ENCODE data around the gene MZF1. TPM values are rescaled to one million over a fixed set of nuclear protein-coding genes. Genes with fewer than 3 reads are reported as not detected.

Gene MZF1
- total and polyA plus RNA-seq, 9 of the 15 experiments (the other 6 are each of a cell fraction or from before 2014, with no cell fraction given): 0.31 to 29.3 (median 11.5) TPM

DNA sequence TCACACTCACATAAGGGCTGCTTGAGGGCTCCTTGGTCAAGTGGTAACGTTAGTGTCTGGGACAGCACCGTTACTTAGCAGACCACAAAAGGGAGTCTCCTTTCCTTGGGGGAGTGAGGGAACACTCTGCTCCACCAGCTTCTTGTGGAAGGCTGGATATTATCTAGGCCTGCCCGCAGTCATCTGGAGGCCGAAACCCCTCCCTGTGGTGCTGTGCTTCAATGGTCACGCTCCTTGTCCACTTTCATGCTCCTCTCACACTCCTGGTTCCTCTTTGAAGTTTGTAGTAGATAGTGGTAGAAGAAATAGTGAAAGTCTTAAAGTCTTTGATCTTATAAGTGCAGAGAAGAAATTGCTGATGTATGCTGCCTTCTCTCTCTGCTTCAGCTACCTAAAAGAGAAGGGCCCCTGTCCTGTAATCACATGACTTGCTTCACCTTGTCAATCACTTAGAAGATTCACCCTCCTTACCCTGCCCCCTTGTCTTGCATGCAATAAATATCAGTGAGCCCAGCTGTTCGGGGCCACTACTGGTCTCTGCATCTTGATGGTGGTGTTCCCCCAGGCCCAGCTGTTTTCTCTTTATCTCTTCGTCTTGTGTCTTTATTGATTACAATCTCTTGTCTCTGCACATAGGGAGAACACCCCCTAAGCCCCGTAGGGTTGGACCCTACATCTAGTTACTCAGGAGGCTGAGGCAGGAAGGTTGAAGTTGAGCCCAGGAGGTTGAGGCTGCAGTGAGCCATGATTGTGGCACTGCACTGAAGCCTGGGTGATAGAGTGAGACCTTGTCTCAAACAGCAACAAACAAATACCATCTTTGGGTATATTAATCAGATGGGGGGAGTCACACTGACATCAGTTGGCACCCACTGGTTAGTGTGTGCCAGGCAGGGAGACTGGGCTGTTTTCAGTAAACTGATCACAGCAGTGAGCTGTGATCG, 11.6 kb upstream of the MZF1 start (continued):
- TF ChIP-seq, protein P1, sequence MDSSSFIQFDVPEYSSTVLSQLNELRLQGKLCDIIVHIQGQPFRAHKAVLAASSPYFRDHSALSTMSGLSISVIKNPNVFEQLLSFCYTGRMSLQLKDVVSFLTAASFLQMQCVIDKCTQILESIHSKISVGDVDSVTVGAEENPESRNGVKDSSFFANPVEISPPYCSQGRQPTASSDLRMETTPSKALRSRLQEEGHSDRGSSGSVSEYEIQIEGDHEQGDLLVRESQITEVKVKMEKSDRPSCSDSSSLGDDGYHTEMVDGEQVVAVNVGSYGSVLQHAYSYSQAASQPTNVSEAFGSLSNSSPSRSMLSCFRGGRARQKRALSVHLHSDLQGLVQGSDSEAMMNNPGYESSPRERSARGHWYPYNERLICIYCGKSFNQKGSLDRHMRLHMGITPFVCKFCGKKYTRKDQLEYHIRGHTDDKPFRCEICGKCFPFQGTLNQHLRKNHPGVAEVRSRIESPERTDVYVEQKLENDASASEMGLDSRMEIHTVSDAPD (CRISPR knock-in tag; IDR thresholded peaks at IDR 0.05): no peak
- TF ChIP-seq SP1 (CRISPR knock-in tag; IDR thresholded peaks at IDR 0.05) (peak; percentile 60), MYNN (IDR thresholded peaks at IDR 0.05) (peak; percentile 77), MYNN (CRISPR knock-in tag; IDR thresholded peaks at IDR 0.05) (no peak), JUND (IDR thresholded peaks at IDR 0.05; ENCODE audit: borderline replicate concordance, low read depth, low read length) (peak; percentile 24; the same call in 1 of the 2 replicates), JUND (tag; IDR thresholded peaks at IDR 0.05; ENCODE audit: borderline replicate concordance, low read depth, low read length) (peak; percentile 28; the same call in 1 of the 3 replicates), RCOR1 (IDR thresholded peaks at IDR 0.05; ENCODE audit: borderline replicate concordance in 1 of 2, low read depth in 2 of 2, low read length in 2 of 2) (peak in 1 of 2 experiments; percentile 71; a peak in 3 of 4 replicates)
- TF ChIP-seq, protein P2, sequence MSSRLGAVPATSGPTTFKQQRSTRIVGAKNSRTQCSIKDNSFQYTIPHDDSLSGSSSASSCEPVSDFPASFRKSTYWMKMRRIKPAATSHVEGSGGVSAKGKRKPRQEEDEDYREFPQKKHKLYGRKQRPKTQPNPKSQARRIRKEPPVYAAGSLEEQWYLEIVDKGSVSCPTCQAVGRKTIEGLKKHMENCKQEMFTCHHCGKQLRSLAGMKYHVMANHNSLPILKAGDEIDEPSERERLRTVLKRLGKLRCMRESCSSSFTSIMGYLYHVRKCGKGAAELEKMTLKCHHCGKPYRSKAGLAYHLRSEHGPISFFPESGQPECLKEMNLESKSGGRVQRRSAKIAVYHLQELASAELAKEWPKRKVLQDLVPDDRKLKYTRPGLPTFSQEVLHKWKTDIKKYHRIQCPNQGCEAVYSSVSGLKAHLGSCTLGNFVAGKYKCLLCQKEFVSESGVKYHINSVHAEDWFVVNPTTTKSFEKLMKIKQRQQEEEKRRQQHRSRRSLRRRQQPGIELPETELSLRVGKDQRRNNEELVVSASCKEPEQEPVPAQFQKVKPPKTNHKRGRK (tag; IDR thresholded peaks at IDR 0.05): no peak
- TF ChIP-seq, protein P3, sequence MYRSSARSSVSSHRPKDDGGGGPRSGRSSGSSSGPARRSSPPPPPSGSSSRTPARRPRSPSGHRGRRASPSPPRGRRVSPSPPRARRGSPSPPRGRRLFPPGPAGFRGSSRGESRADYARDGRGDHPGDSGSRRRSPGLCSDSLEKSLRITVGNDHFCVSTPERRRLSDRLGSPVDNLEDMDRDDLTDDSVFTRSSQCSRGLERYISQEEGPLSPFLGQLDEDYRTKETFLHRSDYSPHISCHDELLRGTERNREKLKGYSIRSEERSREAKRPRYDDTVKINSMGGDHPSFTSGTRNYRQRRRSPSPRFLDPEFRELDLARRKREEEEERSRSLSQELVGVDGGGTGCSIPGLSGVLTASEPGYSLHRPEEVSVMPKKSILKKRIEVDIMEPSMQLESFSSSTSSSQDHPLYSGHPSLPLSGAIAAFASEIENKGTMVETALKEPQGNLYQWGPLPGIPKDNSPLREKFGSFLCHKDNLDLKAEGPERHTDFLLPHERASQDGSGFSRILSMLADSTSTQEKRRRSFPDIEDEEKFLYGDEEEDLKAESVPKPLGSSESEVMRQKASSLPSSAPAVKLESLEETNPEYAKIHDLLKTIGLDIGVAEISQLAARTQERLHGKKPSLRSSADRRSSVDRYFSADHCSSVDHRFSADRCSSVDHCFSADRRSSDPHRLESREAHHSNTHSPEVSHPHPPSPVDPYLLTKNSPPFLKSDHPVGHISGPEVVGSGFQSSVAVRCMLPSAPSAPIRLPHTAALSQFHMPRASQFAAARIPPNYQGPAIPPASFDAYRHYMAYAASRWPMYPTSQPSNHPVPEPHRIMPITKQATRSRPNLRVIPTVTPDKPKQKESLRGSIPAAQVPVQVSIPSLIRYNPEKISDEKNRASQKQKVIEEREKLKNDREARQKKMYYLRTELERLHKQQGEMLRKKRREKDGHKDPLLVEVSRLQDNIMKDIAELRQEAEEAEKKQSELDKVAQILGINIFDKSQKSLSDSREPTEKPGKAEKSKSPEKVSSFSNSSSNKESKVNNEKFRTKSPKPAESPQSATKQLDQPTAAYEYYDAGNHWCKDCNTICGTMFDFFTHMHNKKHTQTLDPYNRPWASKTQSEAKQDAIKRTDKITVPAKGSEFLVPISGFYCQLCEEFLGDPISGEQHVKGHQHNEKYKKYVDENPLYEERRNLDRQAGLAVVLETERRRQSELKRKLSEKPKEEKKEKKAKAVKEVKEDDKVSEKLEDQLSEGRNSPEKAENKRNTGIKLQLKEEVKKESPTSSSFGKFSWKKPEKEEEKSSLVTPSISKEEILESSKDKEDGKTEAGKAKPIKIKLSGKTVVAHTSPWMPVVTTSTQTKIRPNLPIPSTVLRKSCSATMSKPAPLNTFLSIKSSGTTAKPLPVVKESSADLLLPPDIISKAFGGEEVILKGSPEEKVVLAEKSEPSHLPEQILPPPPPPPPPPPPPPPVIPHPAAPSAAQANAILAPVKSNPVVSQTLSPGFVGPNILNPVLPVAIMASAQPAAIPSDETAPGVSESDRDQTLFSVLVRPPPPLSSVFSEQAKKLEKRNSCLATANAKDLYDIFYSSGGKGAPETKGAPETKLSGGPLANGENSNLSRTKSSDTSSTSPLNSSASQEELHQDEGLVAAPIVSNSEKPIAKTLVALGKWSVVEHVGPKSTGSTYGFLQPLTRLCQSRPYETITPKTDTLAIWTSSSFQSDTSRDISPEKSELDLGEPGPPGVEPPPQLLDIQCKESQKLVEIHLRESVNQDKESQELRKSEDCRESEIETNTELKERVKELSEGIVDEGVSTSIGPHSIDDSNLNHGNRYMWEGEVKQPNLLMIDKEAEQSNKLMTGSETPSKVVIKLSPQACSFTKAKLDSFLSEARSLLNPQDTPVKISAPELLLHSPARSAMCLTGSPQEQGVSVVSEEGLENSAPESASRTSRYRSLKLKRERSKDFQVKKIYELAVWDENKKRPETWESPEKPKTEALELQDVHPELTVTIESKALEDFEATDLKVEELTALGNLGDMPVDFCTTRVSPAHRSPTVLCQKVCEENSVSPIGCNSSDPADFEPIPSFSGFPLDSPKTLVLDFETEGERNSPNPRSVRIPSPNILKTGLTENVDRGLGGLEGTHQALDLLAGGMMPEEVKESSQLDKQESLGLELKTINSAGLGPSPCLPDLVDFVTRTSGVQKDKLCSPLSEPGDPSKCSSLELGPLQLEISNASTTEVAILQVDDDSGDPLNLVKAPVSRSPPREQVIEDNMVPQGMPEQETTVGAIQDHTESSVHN (IDR thresholded peaks at IDR 0.05; ENCODE audit: borderline replicate concordance in 1 of 2, low read depth in 1 of 2): peak in 1 of 2 experiments; percentile 60; a peak in 2 of 4 replicates

Measured in K562 (cell line).